ENCODE results near the gene EVI5.
"Not testable (repeated sequence)": the region's sequence is repeated elsewhere in the genome, so short reads cannot be mapped to it uniquely, and the experiment has no call there.

EVI5 gene

DNA sequence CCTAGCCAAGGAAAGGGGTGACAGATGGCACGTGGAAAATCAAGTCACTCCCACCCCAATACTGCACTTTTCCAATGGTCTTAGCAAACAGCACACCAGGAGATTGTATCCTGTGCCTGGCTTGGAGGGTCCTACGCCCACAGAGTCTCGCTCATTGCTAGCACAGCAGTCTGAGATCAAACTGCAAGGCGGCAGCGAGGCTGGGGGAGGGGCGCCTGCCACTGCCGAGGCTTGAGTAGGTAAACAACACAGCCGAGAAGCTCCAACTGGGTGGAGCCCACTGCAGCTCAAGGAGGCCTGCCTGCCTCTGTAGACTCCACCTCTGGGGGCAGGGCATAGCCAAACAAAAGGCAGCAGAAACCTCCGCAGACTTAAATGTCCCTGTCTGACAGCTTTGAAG, 195.5 kb downstream of the EVI5 start:
- DNase-seq = peak in 1 of 10 donors; percentile 54
- intact Hi-C loops (cut with DNase I) = not testable (repeated sequence)

DNA sequence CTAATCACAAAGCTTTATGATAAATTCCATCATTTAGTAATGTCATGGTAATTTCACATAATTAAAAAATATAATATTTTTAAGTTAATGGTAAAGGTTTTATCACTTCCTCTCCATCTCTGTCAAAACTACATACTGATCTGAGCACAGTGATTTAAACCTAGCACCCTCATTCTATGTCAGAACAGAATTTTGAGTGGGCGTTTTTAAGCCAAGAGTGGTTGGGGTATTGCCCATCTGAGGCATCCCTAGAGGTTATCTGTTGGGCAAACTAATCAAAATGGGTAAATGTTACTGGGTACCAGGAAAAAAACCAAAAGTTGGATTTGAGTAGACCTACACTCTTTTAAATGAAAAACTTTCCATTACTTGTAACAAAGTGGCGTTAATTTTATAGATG, 197.5 kb downstream of the EVI5 start:
- DNase-seq = no peak
- intact Hi-C loops (cut with DNase I) = no loop called here

DNA sequence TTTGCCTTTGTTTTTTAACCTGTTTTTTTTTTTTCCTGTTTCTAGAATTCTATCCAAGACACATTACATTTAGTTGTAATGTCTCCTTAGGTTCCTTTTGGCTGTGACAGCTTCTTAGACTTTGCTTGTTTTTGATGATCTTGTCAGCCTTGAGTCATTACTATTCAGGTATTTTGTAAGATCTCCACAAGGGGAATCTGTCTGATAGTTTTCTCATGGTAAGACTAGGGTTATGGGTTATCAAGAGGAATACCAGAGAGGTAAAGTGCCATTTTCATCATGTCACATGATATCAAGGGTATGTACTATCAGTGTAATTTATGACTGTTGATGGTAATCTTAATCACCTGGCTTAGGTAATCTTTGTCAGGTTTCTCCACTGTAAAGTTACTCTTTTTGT, 199.1 kb downstream of the EVI5 start:
- no peak for DNase-seq
- intact Hi-C loops (cut with DNase I) = no loop called here

DNA sequence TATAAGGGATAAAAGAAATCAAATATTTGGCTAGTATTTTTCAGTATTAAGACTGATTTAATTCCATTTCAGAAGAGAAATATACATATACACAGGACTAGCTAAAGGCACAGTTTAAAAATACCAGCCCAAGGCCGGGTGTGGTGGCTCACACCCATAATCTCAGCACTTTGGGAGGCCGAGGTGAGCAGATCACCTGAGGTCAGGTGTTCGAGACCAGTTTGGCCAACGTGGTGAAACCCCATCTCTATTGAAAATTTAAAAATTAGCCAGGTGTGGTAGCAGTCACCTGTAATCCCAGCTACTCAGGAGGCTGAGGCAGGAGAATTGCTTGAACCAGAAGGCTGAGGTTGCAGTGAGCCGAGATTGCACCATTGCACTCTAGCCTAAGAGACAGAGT, 200.1 kb downstream of the EVI5 start:
- intact Hi-C loops (cut with DNase I); DNase-seq: not testable (repeated sequence)

DNA sequence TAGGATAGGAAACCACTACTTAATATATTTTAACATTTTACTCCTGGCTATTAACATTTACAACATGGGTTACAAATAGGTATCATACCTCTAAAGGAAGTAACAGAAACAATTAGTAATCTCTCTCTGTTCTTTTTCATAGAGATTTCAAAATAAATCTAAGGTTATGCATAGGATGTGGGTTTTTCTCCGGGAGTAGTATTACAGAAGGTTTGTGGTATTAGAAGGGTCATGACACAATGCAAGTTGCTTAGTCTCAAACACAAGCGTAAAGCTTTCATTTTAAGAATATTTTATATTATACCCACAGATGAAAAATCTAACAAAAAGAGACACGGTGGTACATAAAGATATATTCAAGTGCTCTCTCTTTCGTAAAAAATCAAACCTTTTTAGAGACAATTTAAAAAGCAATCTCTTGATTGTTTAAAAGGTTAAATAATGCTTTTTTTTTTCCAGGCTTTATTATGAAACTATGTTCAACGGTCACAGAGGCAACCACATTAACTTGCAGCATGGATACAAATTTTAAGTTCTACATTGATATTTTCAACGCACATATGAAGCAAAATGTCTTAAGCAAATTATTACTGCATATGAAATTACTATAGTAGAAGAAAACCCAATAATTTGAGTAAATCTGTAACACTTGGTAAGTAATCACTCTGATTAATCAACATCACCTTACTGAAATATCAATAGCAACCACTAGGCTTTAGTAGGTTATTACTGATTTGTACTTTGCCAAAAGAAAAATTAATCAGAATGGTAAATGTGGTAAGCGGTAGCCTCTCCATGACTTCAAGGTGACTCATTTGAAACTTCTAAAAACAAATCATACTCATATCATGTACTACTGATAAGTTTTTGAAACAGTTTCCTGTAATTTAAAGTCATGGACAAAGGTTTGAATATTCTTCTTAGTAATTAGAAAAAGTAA, 200.8 kb downstream of the EVI5 start:
- no peak for DNase-seq
- intact Hi-C loops (cut with DNase I) = no loop called here

DNA sequence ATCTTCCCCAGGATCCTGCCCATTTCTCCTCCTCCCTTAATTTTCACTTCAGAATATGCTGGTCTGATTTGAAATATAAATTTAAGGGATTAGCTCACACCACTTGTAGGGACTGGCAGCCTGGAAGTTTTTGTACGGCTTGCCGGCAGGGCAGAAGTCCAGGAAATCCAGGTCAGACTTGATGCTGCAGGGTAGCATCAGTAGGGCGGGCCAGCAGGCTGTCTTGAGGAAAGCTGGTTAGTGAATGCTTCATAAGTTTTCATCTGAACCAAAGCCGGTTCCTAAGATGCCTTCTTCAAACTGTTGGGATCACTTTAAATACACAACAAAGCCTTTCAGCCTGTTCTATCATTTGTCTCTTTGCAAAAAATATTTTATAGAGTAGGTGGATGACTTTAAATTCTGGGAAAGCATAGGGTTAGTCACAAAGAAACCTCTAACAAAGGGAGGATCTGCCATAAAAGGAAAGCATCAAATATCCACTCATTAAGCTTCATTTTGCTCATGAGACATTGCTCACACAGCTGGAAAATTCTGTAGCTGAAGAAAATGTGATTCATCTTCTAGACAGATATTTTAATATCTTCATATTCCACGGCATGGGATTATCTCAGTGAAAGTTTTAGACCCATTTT, 207.5 kb downstream of the EVI5 start:
- DNase-seq = peak in 1 of 10 donors; percentile 83
- intact Hi-C loops (cut with DNase I) = no loop called here

DNA sequence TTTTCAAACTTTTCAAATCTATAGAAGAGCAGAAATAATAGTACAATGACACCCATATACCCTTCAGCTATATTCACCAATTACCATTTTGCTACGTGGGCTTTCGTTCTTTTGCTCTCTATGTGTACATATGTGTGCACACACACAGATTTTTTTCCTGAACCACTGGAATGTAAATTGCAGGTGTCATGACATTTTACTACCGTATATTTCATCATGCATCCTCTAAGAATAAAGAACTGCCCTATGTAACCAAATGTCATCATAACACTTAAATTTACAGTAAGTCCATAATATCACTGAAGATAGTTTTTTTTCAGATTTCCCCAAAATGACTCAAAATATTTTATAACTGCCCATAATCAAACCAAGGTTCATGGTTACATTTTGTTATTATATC, 209.8 kb downstream of the EVI5 start:
- DNase-seq = no peak
- intact Hi-C loops (cut with DNase I) = no loop called here

DNA sequence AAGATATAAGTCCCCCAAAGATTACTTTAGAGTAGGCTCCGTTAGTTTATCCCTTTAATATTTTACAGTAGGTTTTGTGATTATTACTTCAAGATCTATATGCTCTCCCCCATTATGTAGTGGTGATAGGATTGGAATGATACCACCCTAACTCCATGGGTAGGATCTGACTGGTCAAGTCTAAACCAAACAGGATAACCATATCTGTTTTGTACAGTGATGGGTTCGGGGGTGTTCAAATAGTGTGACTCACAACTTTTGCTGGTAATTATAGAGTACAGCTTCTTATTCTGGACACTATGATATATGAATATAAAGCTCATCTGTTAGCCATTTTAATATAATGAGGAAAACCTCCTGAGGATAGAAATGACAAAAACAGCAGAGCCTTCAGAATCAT, 212.4 kb downstream of the EVI5 start:
- intact Hi-C loops (cut with DNase I) = no loop called here
- DNase-seq = no peak

DNA sequence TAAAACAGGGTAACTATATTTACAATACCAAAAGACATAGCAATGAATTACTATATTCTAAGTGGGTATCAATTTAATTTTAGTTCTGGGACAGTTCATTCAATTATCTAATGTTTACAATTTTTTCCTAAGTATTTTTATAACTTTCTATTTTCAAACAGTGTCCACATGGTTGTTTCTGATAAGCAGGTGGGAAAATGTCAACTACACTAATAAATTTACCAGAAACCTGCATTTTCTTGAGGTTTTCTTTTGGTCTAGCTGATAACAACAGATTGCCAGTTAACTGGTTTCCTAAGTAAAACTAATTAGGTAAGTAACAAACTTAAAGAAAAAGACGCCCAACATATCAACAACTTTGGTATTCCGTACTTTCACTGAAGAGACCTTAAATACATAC, 213.3 kb downstream of the EVI5 start:
- intact Hi-C loops (cut with DNase I) = no loop called here
- DNase-seq = no peak

DNA sequence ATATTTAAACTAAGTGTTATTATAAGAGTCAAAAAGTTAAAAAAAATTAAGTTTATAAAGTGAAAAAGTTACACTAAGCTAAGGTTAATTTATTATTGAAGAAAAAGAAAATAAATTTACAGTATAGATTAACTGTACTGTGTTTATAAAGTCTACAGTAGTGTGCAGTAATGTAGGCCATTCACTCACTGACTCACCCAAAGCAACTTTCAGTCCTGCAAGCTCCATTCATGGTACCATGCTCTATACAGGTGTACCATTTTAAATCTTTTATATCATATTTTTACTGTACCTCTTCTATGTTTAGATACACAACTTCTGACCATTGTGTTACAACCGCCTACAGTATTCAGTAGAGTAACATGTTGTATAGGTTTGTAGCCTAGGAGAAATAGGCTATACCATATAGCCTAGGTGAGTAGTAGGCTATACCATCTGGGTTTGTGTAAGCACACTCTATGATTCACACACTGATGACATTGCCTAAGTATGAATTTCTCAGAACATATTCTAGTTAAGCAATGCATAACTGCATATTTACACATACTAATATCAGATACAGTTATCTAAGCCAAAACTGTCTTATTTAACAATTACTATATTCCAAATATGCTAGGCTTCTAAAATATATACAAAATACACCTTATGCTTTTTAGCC, 217.6 kb downstream of the EVI5 start:
- no peak for DNase-seq
- intact Hi-C loops (cut with DNase I) = no loop called here

DNA sequence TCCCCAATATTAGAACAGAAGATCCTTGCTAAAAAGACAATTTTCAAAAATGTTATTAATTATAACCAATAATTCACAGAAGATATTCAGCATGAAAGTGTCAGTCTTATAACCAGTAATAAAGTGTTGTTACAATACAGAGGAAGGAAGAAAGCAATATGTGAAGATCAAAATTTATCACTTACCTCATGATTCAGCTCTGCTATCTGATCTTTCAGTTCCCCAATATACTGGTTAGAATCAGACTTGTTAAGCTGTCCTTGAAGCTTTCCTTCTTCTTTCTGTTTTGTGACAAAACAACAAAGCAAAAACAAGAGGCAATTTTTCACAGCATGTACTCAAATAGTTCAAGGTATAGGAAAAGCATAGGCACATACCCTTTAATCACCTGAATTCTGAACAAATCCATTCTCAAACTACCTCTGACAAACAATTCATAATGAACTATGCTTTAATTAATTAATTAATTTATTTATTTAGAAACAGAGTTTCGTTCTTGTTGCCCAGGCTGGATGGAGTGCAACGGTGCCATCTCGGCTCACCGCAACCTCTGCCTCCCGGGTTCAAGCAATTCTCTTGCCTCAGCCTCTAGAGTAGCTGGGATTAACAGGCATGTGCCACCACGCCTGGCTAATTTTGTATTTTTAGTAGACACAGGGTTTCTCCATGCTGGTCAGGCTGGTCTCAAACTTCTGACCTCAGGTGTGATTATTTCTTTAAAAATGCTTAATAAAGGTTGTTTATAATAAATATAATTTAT, 221.3 kb downstream of the EVI5 start:
- peak in 1 of 10 donors; percentile 55 for DNase-seq
- intact Hi-C loops (cut with DNase I) = no loop called here

DNA sequence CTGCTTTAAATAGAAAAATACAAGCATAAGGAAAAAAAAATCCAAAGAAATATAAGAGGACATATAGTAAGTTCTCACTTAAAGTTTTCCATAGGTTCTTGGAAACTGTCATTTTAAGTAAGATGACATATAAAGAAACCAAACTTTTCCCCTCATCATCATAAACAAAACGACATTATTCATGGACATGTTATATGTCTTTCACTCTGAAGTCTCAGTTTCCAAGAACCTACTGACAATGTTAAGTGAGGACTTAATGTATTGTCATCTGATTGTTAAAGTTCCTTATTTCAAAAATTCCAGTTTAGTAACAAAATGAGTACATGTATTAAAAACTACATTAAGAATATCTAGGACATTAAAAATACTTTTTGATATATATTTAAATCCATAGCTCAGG, 228.6 kb downstream of the EVI5 start:
- intact Hi-C loops (cut with DNase I) = no loop called here
- DNase-seq = no peak

DNA sequence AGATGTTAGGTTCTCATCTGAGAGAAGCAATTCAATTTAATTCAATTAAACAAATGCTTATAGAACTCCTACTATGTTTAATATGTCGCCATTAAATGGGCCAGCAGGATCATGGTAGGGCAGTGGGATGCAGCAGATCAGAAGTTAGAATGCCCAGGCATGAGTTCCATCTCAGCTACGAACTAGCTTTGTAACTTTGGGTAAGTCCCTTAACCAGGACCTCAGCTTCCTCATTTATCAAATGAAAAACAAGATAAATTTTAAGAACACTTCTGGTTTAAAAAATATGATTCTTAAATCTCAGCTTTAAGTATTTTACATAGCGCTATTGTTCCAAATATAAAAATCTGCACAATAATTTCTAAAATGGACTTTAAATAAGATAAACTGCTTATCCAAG, 230.7 kb downstream of the EVI5 start:
- no peak for DNase-seq
- intact Hi-C loops (cut with DNase I) = no loop called here

DNA sequence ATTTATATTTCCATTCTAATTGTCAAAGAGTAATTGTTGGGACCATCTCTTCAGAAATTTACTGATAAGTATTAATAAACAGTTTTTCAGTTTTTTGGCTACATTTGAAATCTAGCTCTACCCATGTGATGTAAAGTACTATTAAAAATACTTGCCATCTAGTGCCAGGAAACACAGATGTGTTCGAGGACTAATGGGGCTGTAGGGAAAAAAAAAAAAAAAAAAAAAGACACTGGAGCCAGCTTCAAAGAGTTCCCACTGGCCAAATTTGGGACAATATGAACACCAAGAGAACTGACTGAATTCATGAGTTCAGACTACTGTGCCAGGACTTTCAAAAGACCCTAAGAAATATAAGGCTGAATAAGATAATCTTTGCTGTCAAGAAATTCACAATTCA, 233.0 kb downstream of the EVI5 start:
- DNase-seq = no peak
- intact Hi-C loops (cut with DNase I) = no loop called here

DNA sequence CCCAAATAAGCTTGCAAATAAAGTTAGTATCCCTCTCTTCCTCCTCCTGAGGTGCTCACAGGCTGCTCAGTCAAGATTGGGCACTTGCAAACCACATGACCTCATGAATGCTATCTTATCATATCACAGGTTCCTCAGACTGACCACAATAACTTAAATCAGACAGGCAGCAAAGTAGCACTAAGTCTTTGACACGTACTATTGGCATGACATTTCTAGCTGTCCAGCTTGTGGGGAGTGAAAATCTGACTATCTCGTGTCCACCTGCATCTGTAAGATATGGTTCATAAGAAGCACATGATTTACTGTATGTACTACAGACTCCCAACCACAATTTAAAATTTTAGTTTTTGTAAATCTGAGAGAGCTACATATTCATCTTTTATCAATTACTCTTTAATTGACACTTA, 240.1 kb downstream of the EVI5 start:
- no peak for DNase-seq
- intact Hi-C loops (cut with DNase I) = no loop called here

DNA sequence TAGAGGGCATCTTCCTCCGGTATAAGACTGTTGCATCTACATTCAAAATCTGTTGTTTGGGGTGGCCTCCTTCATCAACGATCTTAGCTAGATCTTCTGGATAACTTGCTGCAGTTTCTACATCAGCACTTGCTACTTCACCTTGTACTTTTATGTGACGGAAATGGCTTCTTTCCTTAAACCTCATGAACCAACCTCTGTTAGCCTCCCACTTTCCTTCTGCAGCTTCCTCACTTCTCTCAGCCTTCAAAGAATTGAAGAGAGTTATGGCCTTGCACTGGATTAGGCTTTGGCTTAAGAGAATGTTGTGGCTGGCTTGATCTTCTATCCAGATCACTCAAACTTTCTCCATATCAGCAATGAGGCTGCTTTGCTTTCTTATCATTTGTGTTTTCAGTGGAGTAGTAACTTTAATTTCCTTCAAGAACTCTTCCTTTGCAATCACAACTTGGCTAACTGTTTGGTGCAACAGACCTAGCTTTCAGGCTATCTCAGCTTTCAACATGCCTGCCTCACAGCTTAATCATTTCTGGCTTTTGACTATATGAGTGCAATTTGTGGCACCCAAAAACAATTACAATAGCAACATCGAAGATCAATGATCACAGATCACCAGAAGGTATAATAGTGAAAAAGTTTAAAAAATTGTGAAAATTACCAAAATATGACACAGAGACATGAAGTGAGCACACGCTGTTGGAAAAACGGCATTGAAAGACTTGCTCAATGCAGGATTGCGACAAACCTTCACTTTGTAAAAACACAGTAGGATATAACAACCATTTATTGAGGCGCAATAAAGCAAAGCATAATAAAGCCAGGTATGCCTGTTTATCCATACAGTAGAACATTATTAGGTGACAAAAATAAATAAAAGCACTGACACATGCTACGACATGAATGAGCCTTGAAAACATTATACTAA, 241.5 kb downstream of the EVI5 start:
- no peak for DNase-seq
- intact Hi-C loops (cut with DNase I) = no loop called here

DNA sequence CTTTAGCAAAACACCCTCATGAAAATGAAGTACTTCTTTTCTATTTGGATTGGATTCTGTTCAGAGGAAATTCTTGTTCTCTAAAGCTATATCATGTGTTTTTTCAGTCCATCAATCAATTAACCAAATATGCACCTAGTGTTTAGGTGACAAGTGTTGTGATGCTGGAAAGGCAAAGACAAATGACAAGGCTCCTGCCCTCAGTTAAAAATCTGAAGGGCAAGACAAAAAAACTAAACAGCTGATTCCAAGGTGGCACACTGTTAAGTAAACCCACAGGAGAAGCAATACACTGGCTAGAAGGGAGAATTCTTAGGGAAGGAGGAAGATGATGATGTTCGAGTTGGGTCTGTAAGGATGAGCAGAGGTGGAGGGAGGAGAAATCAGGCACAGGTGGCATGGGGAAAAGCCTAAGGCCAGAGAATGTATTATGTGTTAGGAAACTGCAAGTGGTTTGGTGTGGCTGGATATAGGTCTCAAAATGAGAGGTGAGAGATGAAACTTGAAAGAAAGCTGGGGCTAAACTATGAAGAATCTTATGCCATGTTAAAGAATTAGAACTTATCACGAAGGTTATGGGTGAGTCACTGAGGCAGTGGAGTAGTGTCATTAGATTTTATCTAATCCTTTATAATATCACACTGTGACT, 246.4 kb downstream of the EVI5 start:
- intact Hi-C loops (cut with DNase I) = no loop called here
- no peak for DNase-seq

DNA sequence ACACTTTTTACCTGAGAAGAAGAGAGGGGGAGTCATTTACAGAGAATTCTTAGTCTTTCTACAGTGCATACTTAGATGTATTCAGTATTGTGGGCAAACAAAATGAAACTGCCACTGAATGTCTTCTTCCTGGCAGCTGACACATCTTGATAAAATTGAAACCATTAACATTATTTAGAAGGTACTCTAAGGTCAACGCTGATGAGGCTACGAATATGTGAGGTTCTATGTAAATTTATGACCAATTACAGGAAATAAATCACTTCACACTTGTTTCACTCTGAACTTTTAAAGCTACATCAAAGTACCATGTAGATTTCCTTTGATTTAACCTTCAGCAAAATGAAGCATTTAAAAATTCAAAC, 246.9 kb downstream of the EVI5 start:
- no peak for DNase-seq
- intact Hi-C loops (cut with DNase I) = no loop called here

Measured in posterior cingulate gyrus (tissue), 11 donors.